Measurements from ENCODE around the gene SDCCAG8.

DNA sequence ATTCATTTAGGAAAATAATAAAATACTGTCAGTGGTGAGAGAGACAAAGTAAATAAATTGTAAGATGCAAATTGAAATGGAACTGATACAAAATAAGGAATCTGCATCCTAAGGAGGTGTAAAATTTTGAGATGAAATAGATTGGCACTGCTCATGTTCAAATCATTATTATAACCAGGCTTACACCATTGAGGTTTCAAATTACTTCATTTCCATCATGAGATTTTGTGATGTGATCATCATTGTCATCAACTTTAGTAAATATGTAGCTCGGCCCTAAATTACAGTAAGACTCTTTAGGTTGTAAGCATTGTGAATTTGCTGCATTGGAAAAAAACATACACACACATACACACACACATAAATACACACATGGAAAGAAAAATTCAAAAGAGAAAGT lies 123.4 kb downstream of the SDCCAG8 start:
- TF ChIP-seq, protein P1, sequence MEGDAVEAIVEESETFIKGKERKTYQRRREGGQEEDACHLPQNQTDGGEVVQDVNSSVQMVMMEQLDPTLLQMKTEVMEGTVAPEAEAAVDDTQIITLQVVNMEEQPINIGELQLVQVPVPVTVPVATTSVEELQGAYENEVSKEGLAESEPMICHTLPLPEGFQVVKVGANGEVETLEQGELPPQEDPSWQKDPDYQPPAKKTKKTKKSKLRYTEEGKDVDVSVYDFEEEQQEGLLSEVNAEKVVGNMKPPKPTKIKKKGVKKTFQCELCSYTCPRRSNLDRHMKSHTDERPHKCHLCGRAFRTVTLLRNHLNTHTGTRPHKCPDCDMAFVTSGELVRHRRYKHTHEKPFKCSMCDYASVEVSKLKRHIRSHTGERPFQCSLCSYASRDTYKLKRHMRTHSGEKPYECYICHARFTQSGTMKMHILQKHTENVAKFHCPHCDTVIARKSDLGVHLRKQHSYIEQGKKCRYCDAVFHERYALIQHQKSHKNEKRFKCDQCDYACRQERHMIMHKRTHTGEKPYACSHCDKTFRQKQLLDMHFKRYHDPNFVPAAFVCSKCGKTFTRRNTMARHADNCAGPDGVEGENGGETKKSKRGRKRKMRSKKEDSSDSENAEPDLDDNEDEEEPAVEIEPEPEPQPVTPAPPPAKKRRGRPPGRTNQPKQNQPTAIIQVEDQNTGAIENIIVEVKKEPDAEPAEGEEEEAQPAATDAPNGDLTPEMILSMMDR (IDR thresholded peaks at IDR 0.05): no peak
- TF ChIP-seq POLR2A (IDR thresholded peaks at IDR 0.05): no peak
